A549 treated with Mapracorat at 1 μM for 4 hours (cell line): Measurements from ENCODE around the gene APOBEC3B. TPM values are rescaled to one million over a fixed set of nuclear protein-coding genes. Genes with fewer than 3 reads are reported as not detected.

Experiments
- total RNA-seq: library from RNA; stranded (reverse); fragments of 200-300 nt; extraction: Qiagen RNA extraction; gene quantifications from 5 replicates; pipeline ENCODE4 v1.2.3, GENCODE V29; 2022

Gene APOBEC3B
- 27.0 to 32.6 TPM (median 28.8 TPM) in 5 replicates for total RNA-seq

GRCh38 chr22:38981992-38982927 lies at the start of gene APOBEC3B:
Gene APOBEC3B (plus strand): TSS chr22:38982347. CDS start chr22:38982454, 107 bp downstream.

GRCh38 chr22:38957046-38957770 lies 24.9 kb upstream of the APOBEC3B start, which contains the start of gene APOBEC3A:
Gene APOBEC3A (plus strand): TSS chr22:38957609. CDS start chr22:38957692, 83 bp downstream.

GRCh38 chr22:39013942-39014722 lies 32.0 kb downstream of the APOBEC3B start, which contains the start of gene APOBEC3C:
Gene APOBEC3C (plus strand): TSS chr22:39014257. CDS start chr22:39014363, 106 bp downstream.

GRCh38 chr22:39040538-39041296 lies 58.6 kb downstream of the APOBEC3B start, which contains the start of gene APOBEC3F:
Gene APOBEC3F (plus strand): TSS chr22:39040864. CDS start chr22:39040961, 97 bp downstream.

Other genes starting within 250 kb of the APOBEC3B start
- gene SUN2, start 226.3 kb upstream of the APOBEC3B start, total RNA-seq = 22.9 to 39.1 TPM (median 37.9 TPM) in 5 replicates
- 6.9 to 11.4 TPM (median 10.6 TPM) in 5 replicates for gene DNAL4, start 188.2 kb upstream of the APOBEC3B start, total RNA-seq
- gene NPTXR, start 138.3 kb upstream of the APOBEC3B start, total RNA-seq = 8.6 to 10.9 TPM (median 9.9 TPM) in 5 replicates
- 21.9 to 31.8 TPM (median 28.4 TPM) in 5 replicates for gene CBX6, start 110.1 kb upstream of the APOBEC3B start, total RNA-seq
- not detected in 5 replicates for gene APOBEC3A, start 24.7 kb upstream of the APOBEC3B start, total RNA-seq
- gene APOBEC3C, start 31.9 kb downstream of the APOBEC3B start, total RNA-seq = 25.4 to 29.0 TPM (median 27.5 TPM) in 5 replicates
- 0.08 to 0.55 TPM (median 0.20 TPM) in 4 of 5 replicates, not detected in the other for gene APOBEC3D, start 38.8 kb downstream of the APOBEC3B start, total RNA-seq
- 1.6 to 2.4 TPM (median 2.2 TPM) in 5 replicates for gene APOBEC3F, start 58.5 kb downstream of the APOBEC3B start, total RNA-seq
- gene APOBEC3G, start 94.9 kb downstream of the APOBEC3B start, total RNA-seq = not detected in 5 replicates
- gene APOBEC3H, start 114.9 kb downstream of the APOBEC3B start, total RNA-seq = 0.14 to 0.65 TPM (median 0.63 TPM) in 3 of 5 replicates, not detected in the others
- 0.84 to 1.6 TPM (median 1.0 TPM) in 5 replicates for gene CBX7, start 170.3 kb downstream of the APOBEC3B start, total RNA-seq